IPS-15b (cell line): ENCODE measurements around the gene XRCC5.

ENCODE experiments used
- H3K27me3 ChIP-seq: one replicate; pipeline ENCODE4 v1.6.1; 2013; ENCODE audit warnings: low read length; ENCODE audit not compliant: control insufficient read depth, insufficient read depth
- H3K36me3 ChIP-seq: one replicate; pipeline ENCODE4 v1.6.1; 2013; ENCODE audit warnings: low read length; ENCODE audit not compliant: control insufficient read depth, insufficient read depth
- H3K4me1 ChIP-seq: one replicate; pipeline ENCODE4 v1.6.1; 2013; ENCODE audit warnings: mild to moderate bottlenecking, low read length; ENCODE audit not compliant: control insufficient read depth, insufficient read depth
- H3K4me3 ChIP-seq: one replicate; pipeline ENCODE4 v1.5.1; 2013; ENCODE audit warnings: low read depth, low read length
- H3K9ac ChIP-seq: one replicate; pipeline ENCODE4 v1.6.1; 2013; ENCODE audit warnings: low read depth, mild to moderate bottlenecking, low read length
- H3K9me3 ChIP-seq: one replicate; pipeline ENCODE4 v1.6.1; 2013; ENCODE audit warnings: mild to moderate bottlenecking, low read length; ENCODE audit not compliant: control insufficient read depth, insufficient read depth

XRCC5 gene

DNA sequence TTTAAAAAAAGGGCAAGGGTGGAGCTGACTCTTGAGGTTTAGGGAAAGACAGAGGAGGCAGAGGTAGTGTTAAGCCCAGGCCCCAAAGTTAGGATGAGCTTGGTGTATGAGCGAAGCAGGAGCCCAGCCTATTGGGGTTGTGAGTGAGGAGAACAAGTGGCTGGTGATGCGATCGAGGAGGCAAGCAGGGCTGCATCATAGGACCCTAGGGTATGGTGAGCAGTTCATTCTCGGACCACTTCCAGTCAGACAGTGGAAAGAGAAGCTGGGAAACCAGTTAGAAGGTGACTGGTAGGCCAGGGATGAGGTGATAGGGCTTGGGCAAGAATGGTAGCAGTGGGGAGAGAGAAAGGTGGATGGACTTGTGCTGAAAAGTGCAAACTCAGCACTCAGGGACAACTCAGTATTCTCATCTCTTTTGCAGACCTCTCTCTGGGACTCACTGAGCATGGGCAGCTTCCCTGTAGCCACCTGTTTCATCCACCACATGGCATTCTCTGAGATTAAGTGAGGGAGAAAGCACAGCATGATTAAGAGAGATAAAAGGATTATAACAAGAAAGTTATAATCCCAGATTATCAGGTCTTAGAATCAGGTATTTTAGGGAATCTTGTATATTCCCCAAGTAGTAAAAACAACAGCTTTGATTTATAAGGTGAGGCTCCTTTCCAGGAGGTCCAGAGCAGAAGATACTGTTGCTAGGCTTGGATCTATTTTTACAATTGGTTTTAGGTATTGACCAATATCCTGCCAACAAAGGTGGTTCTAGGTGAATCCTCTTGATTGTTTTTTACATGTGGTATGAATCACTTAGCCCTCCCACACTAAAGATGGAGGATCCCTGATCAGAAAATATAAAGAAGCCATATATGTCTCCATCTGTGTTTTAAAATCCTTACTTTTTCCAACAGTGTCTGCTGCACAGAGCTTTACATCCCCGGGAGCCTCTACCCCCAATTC lies 38.3 kb downstream of the XRCC5 start:
- Histone ChIP-seq H3K27me3 (no peaks in the 10 kb centered on the region), H3K36me3 (peaks cover 39% of the 10 kb centered on the region), H3K9me3 (no peaks in the 10 kb centered on the region), H3K4me3 (no peak overlapping the region), H3K9ac (no peak overlapping the region), H3K4me1 (no peaks in the 10 kb centered on the region)

DNA sequence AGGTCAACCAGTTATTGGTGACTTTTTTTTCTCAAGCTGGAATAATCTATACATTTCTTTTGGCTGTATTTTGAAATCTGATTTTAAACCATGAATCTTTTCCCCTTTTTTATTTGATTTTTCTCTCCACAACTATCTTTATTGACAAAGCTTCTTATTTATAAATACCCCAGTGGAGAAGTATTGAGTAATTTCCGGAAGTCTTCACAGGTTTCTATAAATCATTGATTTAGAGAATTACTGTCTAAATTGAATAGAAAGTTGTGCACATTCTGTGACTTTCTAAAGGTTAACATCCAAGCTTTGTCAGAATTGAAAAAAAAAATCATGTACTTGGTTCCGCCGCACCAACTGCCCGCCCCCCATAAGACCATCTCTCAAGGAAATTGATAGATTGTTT lies 39.8 kb downstream of the XRCC5 start:
- peaks cover 46% of the 10 kb centered on the region for H3K36me3 ChIP-seq
- H3K4me3 ChIP-seq = no peak overlapping the region
- H3K9me3 ChIP-seq = no peaks in the 10 kb centered on the region
- no peaks in the 10 kb centered on the region for H3K27me3 ChIP-seq
- no peak overlapping the region for H3K9ac ChIP-seq
- H3K4me1 ChIP-seq = no peaks in the 10 kb centered on the region

DNA sequence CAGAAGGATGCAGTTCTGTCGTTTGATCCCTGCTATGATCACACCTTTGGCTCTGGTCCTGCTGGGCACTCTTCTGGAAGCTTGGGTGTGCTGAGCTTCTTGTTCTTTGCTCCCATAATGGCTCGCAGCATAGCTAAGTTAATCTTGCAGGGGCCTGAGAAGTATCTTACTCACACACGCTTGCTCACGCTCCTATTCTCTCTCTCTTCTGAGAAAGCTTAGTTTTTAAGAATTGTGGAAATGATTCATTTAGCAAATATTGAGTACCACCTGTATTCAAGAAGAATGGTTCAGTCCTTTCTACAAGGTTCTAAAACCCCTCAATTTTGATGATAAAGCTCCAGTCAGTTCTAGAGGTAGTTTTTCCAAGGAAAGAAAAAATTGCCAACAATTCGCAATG lies 40.6 kb downstream of the XRCC5 start:
- H3K4me3 ChIP-seq = no peak overlapping the region
- H3K9ac ChIP-seq = no peak overlapping the region
- peaks cover 46% of the 10 kb centered on the region for H3K36me3 ChIP-seq
- H3K9me3 ChIP-seq = no peaks in the 10 kb centered on the region
- no peaks in the 10 kb centered on the region for H3K4me1 ChIP-seq
- H3K27me3 ChIP-seq = no peaks in the 10 kb centered on the region

DNA sequence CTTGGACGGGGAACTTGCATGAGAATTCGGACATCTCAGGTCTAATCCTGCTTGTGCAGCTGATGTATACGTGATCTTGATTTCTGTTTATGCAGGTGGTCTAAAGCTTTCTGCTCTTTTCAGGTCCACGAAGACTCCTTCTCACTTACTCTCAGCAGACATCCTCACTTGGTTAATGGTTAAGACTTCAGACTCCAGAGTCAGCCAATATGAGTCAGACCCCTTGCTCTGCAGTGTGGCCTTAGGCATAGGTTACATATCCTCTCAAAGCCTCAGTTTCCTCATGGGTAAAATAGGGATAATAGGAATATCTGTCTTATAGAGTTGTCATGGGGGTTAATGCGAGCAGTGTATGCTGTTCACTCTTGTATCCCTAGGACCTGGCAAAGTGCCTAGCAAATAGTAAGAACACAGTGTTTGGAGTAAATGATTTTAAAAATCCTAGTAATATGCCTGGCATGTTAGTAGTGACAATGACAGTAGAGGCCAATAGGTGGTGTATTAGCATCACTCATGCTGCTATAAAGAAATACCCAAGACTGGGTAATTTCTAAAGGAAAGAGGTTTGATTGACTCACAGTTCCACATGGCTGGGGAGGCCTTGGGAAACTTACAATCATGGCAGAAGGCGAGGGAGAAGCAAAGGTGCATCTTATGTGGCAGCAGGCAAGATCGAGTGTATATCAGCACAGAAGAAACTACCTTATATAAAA lies 42.3 kb downstream of the XRCC5 start:
- Histone ChIP-seq H3K4me1 (no peaks in the 10 kb centered on the region), H3K27me3 (no peaks in the 10 kb centered on the region), H3K36me3 (peaks cover 51% of the 10 kb centered on the region), H3K4me3 (no peak overlapping the region), H3K9ac (no peak overlapping the region), H3K9me3 (no peaks in the 10 kb centered on the region)

DNA sequence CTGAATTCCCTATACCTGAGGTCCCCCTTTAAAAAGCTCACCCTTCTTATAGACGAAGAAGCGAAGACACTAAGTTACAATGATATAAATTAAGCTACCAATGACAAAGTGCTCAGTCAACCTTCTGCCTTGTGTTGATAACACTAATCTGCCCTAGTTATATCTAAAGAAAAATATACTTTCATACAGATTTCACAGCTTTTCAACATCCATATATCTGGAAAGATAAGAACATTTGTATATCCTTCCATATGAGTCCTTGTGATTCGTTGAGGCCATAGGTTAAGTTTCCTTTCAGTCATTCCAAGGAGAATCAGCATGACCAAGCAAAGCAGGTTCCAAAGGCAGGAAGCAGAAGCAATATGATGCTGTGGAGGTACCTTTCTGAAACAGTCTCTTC lies 46.8 kb downstream of the XRCC5 start:
- Histone ChIP-seq H3K9ac (no peak overlapping the region), H3K9me3 (no peaks in the 10 kb centered on the region), H3K36me3 (peaks cover 42% of the 10 kb centered on the region), H3K4me1 (no peaks in the 10 kb centered on the region), H3K27me3 (no peaks in the 10 kb centered on the region), H3K4me3 (no peak overlapping the region)

DNA sequence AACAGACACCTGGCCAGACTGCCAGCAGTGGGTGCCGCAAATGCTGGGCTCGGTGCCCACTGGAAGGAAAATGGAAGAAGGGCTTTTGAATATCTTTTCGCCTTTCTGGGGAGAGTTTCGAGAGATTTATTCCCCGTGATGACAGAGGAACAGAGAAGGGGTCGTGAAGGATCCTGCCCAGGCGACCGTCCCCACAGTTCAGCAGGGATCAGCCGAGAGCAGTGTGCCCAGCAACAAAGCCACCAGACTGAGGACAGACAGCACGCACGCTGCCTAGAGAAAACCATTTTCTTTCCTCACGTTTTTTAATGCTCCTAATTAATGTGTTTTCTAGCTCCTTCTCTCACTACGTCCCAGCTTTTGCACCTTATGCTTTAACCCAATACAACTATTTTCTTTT lies 47.7 kb downstream of the XRCC5 start:
- Histone ChIP-seq H3K27me3 (no peaks in the 10 kb centered on the region), H3K9ac (no peak overlapping the region), H3K4me1 (no peaks in the 10 kb centered on the region), H3K9me3 (no peaks in the 10 kb centered on the region), H3K36me3 (peaks cover 48% of the 10 kb centered on the region), H3K4me3 (no peak overlapping the region)

DNA sequence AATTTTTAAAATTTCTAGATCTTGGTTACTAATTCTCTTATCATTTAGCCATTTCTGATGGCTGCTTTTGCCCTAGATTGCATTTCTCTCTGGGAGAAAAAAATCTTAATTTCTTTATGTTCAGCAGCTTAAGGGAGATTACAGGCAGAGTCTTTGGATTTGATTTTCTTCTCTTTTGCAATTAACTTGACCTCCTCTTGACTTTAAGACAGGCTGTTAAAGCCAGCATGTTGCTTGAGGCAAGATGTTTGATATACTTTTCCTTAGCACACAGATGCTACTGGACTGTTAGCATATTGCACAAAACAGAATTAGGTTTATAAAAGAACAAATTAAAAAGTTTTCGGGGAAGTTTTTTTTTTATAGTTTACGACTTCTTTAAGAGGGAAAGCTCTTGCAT lies 50.0 kb downstream of the XRCC5 start:
- no peaks in the 10 kb centered on the region for H3K4me1 ChIP-seq
- no peak overlapping the region for H3K4me3 ChIP-seq
- H3K9ac ChIP-seq = no peak overlapping the region
- H3K36me3 ChIP-seq = peaks cover 46% of the 10 kb centered on the region
- no peaks in the 10 kb centered on the region for H3K9me3 ChIP-seq
- no peaks in the 10 kb centered on the region for H3K27me3 ChIP-seq

DNA sequence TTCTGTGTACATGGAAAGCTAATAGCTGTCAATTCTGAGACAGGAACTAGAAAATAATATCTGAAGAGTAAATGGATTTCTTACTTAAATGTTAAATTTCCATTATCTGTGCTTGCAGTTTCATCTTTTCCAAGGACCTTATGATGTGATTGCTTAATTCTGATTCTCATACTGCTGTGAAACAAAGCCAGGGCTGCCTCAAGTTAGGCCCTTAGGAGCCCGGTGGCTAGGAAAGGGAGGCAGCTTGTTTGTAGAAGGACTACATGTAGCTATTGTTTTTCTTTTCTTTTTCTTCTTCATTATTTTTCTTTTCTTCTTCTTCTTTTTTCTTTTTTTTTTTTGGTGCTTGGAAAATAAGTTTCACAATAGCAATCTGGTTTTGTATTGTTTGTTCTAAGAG lies 50.5 kb downstream of the XRCC5 start:
- no peaks in the 10 kb centered on the region for H3K27me3 ChIP-seq
- no peak overlapping the region for H3K9ac ChIP-seq
- H3K9me3 ChIP-seq = no peaks in the 10 kb centered on the region
- H3K4me1 ChIP-seq = no peaks in the 10 kb centered on the region
- H3K4me3 ChIP-seq = no peak overlapping the region
- H3K36me3 ChIP-seq = peaks cover 49% of the 10 kb centered on the region

DNA sequence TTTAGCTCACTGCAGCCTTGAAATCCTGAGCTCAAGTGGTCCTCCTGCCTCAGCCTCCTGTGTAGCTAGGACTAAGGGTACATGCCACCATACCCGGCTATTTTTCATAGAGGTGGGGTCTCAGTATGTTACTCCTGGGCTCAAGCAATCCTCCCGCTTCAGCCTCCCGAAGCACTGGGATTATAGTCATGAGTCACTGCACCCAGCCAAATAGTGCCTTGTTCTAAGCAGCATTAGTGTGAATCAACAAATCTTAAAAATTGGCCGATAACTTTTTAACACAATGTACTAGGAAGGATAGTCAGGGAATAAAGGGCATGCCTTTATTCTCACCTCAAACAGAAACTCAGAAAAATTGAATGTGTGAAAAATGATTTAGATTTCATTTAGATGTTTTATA lies 51.6 kb downstream of the XRCC5 start:
- no peaks in the 10 kb centered on the region for H3K9me3 ChIP-seq
- no peaks in the 10 kb centered on the region for H3K27me3 ChIP-seq
- H3K36me3 ChIP-seq = peaks cover 54% of the 10 kb centered on the region

DNA sequence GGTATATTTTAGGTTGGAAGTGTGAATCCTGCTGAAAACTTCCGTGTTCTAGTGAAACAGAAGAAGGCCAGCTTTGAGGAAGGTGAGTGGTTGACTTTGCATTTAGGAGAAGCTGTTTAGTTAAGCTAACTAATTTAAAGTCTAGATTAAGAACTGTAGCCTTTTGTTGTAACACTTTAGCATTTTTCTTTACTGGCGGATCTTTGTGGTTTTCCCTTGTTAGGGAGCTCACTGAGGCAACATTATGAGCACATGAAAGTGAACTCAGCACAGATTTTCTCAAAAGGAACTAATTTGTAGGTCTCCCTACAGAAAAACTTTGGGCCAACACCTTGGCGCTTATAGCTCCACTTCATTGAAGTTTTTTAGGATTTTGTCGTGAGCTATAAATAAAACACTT lies 52.8 kb downstream of the XRCC5 start:
- peaks cover 44% of the 10 kb centered on the region for H3K36me3 ChIP-seq
- no peaks in the 10 kb centered on the region for H3K4me1 ChIP-seq
- H3K27me3 ChIP-seq = no peaks in the 10 kb centered on the region
- no peak overlapping the region for H3K9ac ChIP-seq
- no peak overlapping the region for H3K4me3 ChIP-seq
- H3K9me3 ChIP-seq = no peaks in the 10 kb centered on the region

More for the DNA sequence above, 51.6 kb downstream of the XRCC5 start:
- H3K9ac ChIP-seq = no peak overlapping the region
- no peak overlapping the region for H3K4me3 ChIP-seq
- H3K4me1 ChIP-seq = no peaks in the 10 kb centered on the region

DNA sequence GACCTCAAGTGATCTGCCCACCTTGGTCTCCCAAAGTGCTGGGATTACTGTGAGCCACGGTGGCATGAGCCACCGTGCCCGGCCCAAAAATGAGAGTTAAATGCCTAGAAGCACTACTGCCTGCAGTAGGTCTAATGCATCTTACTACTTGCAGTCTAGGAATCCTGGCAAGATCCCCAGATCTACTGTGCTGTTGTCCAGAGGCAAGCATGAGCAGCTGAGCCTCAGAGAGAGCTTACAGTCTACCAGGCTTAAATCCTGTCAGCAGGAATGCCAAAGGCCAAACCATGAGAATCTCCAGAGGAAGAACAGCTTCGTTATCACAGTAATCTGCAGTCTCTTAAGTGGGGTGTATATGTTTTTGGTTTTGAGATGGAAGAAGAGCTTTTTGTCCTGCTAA lies 54.4 kb downstream of the XRCC5 start:
- Histone ChIP-seq H3K4me1 (no peaks in the 10 kb centered on the region), H3K4me3 (no peak overlapping the region), H3K27me3 (no peaks in the 10 kb centered on the region), H3K36me3 (peaks cover 45% of the 10 kb centered on the region), H3K9me3 (no peaks in the 10 kb centered on the region), H3K9ac (no peak overlapping the region)

DNA sequence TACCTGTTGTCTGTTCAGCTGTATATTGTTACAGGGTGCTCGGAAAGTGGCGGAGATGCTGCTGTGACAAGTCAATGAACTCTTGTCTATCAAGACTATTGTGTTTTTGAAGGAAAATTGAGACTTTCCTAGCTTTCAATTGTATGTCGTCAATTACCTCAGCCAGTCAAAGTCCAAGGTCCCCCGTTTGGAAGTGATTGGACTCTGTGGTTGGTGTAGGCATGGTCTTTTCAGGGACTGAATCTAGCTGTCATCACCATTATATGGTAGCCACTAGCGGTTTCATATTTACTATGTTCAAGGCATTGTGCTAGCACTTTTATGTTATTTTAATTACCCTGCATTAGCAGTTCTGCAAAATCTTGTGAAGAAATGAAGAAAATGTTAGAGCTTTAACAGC lies 54.9 kb downstream of the XRCC5 start:
- Histone ChIP-seq H3K4me1 (no peaks in the 10 kb centered on the region), H3K27me3 (no peaks in the 10 kb centered on the region), H3K9me3 (no peaks in the 10 kb centered on the region), H3K4me3 (no peak overlapping the region), H3K9ac (no peak overlapping the region), H3K36me3 (peaks cover 51% of the 10 kb centered on the region)
